Fibroblast of mammary gland (primary cell): Measurements from ENCODE around the gene ACOT7.

Source experiments
- DNase-seq: peaks from one replicate; pipeline ENCODE4 v3.0.0-alpha.2; 2010; ENCODE audit warnings: low read depth
- H3K4me3 ChIP-seq: 2 replicates; pipeline ENCODE4 v1.5.1; 2011; ENCODE audit warnings: low read depth, mild to moderate bottlenecking, low read length, moderate library complexity; ENCODE audit not compliant: control insufficient read depth
- TF ChIP-seq, protein P1 (sequence below): conservative IDR thresholded peaks from 2 replicates; pipeline ENCODE4 v1.5.1; 2011; ENCODE audit warnings: low read depth, low read length, inconsistent platforms; ENCODE audit not compliant: control insufficient read depth, insufficient read depth

ACOT7 gene

DNA sequence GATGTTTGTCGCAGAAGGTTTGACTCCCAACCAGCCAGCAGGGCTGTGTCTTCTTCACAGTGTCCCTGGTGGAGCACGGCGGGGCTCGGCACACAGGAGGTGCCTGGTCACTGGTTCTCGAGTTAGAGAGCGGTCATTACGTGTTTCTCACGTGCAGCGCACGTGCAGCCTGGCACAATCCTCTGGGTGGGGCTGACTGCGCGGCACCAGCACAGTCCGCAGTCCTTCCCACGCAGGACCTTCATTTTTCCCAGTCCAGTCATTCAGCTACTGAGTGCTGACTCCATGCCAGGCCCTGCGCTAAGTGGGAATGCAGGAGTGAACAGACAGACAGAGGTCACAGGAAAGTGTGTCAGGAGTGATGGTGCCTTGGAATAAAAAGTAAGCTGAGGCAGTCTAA lies 86.5 kb downstream of the ACOT7 start:
- peak; percentile 69 for DNase-seq

DNA sequence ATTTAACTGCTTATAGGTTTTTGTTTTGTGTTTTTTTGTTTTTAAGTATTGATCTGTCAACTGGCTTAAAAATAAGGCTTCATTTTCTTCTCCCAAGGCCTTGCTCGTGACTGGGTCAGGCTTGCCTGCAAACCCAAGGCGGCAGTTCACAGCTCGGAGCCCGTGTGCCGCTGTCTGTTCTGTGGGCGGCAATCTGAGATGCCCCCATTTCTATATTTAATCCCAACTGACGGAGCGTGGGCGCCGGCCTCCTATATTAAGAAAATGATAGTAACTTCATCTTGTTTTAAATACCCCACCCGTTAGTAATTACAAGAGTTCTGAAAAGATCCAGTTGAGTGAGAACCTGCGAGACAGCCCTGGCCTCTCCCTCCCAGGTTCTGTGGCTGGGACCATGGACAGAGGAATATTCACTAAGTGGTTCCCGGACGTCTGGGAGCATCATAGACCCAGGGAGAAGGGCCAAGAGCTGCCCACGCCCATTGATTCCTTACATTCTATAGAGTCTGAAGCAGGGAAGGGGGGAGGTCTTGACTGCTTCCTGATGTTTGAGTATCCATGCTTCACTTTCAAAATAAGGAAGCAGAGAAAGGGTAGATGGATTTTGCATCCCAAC lies 90.1 kb downstream of the ACOT7 start:
- no peak for DNase-seq
- no peak overlapping the region for H3K4me3 ChIP-seq
- TF ChIP-seq, protein P1, sequence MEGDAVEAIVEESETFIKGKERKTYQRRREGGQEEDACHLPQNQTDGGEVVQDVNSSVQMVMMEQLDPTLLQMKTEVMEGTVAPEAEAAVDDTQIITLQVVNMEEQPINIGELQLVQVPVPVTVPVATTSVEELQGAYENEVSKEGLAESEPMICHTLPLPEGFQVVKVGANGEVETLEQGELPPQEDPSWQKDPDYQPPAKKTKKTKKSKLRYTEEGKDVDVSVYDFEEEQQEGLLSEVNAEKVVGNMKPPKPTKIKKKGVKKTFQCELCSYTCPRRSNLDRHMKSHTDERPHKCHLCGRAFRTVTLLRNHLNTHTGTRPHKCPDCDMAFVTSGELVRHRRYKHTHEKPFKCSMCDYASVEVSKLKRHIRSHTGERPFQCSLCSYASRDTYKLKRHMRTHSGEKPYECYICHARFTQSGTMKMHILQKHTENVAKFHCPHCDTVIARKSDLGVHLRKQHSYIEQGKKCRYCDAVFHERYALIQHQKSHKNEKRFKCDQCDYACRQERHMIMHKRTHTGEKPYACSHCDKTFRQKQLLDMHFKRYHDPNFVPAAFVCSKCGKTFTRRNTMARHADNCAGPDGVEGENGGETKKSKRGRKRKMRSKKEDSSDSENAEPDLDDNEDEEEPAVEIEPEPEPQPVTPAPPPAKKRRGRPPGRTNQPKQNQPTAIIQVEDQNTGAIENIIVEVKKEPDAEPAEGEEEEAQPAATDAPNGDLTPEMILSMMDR, result no peak

More for the DNA sequence above, 86.5 kb downstream of the ACOT7 start:
- no peak overlapping the region for H3K4me3 ChIP-seq
- TF ChIP-seq, protein P1, result no peak

DNA sequence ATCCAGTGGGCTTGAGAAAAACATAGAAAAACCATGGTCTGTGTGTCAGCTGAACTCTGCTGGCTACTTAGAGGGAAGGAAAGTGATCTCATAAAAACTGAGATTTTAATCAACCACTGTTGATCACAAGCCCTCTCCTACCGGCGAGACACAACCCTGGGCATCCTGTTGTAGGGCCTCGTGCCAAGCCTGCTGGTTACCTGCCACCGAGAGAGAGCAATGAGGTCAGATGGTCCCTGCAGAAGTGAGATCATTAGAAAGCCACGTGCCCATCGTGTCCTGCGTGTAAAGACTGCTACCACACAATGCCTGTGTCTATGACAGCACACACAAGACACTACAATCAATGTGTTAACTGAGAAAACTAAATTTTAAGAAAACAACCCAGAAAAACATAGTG lies 91.0 kb downstream of the ACOT7 start:
- DNase-seq, result no peak
- TF ChIP-seq, protein P1, result no peak
- H3K4me3 ChIP-seq, result no peak overlapping the region

DNA sequence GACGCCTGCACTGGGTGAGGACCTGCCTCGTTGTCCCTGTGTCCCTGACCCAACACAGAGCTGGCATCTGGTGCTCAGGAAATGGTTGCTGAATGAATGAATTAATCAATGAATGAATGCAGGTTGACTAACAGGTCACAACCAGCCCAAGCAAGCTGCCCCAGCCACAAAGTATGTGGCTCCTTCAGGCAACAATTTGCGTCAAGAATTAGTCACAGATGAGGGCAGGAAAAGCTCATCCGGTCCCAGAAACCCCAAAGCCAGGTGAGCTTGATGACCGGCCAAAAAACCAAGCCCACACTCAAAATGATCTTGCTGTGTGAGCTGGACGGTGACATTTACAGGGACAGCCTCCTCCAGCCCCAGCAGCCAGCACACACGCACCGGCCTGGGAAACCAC lies 92.0 kb downstream of the ACOT7 start:
- H3K4me3 ChIP-seq, result no peak overlapping the region
- peak; percentile 8 for DNase-seq
- TF ChIP-seq, protein P1, result no peak

DNA sequence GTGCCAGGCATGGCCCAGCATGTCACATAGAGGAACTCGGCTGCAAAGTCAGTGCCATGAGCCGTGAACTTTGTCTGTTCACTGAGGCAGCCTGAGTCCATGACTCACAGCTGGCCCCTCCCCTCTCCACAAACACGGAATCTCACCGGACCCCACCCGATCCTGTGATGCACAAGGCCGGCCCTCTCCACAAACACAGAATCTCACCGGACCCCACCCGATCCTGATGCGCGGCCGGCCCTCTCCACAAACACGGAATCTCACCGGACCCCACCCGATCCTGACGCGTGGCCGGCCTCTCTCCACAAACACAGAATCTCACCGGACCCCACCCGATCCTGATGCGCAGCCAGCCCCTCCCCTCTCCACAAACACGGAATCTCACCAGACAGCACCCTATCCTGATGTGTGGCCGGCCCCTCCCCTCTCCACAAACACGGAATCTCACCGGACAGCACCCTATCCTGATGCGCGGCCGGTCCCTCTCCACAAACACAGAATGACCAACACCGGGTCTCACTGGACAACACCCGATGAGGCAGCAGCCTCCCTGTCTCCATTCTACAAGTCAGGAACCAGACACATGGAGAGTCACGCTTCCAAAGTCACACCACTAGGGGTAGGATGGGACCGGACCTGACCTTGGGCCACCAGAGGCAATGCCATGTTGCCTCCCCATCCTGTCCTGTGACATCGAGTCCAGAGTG lies 93.1 kb downstream of the ACOT7 start:
- no peak overlapping the region for H3K4me3 ChIP-seq
- TF ChIP-seq, protein P1, result no peak
- peak; percentile 19 for DNase-seq

DNA sequence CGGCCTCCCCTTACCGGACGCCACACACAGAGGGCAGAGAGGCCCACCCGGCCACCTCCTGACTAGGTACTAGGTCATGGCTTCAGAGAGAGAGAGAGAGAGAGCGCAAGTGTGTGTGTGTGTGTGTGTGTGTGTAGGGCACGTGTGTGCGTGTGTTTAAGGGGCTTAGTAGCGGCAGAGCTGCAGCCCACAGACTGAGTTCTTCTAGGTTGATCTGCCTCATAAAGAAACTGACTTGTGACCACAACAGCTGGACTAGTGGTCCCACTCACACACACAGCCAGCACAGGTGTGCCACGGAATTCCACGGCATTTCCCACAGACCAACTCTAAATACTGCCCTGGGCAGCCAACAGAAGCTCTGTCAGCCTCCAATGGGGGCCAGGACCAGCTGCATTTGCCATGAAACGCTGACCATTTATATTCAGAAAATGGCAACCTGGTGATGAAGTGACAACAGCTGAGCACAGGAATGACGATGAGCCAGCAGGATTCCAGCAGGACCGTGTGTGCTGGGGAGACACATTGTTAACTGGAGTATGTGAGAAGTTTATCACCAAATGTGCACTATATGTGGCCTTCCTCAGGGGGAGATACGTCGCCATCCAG lies 93.9 kb downstream of the ACOT7 start:
- H3K4me3 ChIP-seq, result no peak overlapping the region
- DNase-seq, result no peak
- TF ChIP-seq, protein P1, result no peak
